HG02678 (cell line): ENCODE measurements around the gene CARD10.

Experiments
- ATAC-seq: cut with Tn5 transposase; IDR thresholded peaks from one replicate; pipeline ENCODE4 v1.9.1; 2021; ENCODE audit warnings: mild to moderate bottlenecking, moderate library complexity; ENCODE audit not compliant: unreplicated experiment

Gene CARD10

DNA sequence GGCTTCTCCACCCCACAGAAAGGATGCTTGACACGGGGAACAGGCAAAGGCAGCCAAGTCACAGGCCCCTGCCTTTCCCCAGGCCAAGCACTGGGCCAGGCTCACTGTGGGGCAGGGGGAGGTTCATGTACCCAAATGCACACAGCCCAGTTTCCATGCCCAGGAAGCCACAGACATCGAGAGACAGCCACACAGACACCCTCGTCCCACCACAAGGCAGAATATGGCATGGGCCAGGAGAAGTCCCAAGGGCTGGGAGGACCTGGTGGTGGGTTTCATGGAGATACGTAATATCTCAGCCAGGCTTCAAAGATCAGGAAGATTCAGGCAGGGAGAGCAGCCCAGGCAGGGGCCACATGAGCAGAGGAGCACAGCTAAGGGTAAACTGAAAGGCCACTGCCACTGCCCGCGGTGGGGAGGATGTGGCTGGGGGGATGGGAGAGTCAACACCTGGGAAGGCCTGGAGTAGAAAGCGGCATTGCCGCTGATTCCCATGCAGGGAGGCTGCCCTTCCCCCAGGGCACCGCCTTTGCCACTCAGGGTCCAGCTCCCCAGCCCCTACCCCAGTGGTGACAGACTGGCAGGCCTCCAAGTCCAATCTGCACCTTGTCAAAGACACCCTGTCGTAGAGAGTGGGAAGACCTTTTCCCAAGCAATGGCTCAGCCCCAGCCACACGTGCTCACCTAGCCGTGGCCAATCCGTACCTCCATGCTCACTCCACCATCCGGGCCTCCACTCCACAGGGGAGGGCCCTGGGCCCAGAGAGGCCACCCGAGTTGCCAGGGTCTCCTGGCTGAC is 30.7 kb downstream of the CARD10 start:
- ATAC-seq = no peak

DNA sequence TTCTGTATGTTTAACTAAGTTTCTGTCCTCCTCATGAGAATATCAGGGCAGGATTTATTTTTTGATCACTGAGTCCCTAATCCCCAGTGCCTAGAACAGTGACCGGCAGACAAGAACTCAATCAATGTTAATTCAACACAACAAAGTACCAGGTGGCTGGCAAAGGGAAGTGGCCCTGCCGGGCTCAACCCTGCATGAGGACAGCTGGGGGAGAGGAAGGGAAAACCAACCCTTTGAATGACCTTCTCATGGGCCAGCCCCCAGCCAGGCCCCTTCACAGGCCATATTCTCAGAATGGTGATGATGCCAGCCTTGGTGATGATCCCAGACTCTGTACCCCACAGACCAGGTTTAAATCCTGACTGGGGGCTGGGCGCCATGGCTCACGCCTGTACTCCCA is 31.6 kb downstream of the CARD10 start:
- no peak for ATAC-seq

DNA sequence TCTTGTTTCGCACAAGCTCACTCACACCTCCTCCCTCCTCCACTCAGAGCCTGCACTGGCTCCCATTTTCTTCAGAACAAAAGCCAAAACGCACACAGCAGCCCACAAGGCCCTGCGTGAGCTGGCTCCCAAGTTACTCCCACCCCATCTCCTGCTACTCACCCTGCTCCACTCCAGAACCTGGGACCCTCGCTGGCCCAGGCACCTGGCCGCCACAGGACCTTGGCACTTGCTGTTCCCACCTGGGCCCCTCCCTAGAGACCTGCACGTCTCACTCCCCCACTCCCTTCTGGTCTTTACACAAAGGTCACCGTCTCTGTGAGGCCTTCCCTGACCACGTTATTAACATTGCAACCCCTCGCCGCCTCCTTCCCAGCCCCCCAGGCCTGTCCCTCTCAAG is 32.1 kb downstream of the CARD10 start:
- ATAC-seq = no peak

DNA sequence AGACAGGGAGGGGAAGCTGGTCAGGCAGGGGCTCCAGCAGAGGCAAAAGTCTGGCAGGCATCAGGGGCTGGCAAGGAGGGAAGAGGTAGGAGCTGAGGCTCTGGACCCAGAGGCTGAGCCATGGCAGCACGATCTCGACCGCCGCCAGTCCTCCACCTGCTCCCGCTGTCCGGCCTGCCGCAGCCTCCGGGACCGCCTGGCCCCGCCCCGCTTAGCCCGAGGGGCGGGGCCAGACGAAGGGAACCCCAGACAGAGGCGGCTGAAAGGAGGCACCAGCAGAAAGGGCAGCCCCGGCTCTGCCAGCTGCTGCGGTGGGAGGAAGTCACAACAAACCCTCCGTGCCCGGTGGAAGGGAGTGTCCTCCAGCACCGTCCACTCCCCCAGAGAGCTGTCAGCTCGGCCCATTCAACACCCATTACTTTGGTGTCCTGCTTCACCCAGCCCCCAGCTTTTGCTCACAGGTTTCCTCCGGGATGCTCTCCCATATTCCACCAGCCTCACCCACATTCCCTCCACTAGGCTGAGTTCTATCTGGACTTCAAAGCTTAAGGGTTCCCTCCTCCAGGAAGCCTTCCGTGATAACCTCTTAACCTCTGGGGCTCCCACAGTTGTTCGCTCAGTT is 32.9 kb downstream of the CARD10 start, which contains the start of gene MFNG:
Gene MFNG, minus strand, starts transcription at position 161 of the 622 bp plus-strand sequence. CDS start 207 bp downstream, outside the sequence.
- ATAC-seq = peak; percentile 69

DNA sequence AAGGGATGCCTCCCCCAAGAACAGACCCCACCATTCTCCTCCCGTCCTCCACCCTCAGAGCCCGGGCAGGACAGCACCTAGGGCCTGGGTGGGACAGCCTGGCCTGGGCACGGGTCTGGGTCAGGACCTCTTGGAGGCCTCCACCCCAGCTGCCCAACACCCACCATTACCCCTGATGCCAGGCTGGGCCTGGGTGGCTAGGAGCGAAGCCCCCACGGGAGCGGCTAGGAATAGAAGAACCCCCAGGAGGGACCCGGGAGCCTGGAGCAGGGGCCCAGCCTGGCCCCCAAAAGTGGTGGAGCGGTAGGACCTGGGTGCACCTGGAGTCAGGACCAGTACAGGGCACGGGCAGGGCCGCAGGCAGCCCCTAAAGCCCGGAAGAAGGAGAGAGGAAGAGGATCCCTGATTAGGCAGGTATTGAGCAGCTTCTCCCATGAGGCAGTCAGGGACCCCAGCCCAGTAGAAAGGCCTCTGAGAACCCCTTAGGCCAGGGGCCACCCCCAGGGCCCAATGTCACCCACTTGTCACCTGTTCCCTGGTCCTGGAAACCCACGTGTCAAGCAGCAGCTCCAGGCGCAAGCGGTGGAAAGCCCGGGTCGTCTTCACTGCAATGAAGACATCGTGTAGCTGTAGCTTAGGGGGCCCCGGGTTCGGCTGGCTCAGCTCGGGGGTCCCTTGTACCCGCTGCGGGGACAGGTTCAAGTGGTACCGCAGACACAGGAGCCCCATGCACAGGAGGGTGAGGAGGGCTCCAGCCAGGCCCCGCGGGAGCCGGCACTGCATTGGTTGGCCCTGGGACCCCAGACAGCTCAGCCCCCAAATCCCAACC is 33.6 kb downstream of the CARD10 start:
- ATAC-seq = peak; percentile 6

DNA sequence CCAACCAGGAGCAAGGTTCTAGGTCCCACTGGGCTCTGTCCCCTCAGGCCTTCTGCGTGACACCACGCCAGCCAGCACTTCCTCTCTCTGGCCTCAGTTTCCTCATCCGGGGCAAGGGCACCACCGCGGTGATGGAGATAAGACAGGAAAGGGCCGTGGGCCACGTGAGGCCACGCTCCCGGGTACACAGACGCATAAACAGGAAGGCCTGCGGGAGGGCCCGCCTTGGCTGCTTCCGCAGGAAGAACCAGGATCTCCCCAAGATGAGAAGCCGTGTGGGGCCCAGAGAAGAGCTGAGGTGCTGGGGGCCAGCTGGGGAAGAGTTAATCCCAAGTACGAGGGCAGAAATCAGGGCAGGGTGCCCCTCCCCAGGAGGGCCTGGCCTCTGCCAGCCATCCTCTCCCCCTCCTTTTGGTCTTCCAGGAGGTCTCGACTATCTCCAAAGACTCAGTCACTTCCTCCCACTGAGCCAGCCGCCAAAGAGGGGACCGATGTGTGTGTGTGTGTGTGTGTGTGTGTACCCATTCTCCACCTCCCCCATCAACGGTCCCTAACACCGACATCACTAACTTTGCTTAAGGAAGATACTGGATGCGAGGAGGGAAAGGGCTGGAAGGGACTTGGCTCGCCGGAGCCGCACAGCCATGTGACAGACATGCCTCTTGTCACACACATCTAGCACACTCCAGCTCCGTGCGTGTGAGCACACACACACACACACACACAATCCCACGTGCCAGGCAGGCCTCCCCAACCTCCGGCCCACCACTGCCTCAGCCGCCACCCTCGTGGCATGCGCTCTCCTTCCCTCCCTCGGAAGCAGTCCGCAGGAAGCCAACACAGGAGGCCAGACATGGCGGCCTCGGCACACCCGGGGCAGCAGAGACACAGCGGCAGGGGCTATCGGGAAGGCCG is 34.5 kb downstream of the CARD10 start:
- peak; percentile 46 for ATAC-seq

DNA sequence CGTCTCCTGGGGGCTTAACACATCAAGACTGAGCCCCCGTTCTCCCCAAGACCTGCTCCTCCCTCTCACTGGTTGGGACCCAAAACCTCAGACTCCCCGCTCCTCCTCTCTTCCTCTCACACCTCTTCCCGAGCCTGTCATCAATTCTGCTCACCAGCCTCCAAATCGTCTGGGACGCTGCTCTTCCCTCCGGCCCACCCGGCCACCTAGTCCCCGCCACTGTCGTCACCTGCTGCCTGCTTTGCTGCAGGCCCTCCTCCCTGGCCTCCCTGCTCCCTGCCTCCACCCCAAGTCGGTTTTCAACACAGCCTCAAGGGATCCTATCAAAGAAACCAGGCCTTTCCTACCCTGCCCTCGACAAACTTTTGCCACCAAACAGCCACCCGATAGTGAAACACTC is 36.2 kb downstream of the CARD10 start:
- no peak for ATAC-seq

DNA sequence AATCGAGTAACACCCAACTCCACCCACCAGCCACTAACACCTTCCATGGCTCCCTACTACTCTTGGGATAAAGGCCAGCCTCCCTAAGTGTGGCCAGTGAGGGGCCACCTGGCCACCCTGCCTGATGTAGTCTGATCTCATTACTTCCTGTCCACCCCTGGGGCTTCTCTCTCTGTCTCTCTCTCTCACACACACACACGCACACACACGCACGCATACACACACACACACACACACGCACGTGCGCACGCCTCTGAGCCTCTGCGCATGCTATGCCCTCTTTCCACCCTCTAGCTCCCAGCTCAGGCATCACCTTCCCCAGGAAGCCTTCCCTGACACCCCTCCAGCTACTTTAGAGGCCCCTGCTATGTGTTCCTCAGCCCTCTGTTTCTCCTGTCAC is 37.0 kb downstream of the CARD10 start:
- no peak for ATAC-seq

DNA sequence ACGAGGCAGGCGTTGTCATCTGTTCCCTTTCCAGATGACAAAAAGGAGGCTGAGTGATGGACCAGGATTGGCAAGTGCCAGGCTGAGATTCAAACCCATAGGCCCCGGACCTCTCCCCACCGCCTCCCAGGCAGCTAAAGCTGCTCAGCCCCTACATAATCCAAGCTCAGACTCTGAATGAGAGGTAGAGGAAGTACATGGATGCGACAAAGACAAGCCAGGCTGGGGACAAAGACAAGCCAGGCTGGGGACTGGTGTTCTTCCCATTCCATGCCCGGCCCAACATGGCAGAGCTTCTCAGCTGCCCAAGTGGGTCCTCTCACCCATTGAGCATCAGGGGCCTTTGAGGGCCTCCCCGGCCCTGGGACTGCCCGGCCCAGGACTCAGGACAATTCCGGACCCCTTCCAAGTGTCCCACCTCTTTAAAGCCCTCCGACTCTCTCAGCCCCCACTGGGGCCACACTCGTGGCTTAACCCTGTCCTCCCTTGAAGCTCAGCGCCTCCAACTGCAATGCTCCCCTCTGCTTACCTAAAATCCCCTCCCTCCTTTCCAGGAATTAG is 37.8 kb downstream of the CARD10 start:
- no peak for ATAC-seq

DNA sequence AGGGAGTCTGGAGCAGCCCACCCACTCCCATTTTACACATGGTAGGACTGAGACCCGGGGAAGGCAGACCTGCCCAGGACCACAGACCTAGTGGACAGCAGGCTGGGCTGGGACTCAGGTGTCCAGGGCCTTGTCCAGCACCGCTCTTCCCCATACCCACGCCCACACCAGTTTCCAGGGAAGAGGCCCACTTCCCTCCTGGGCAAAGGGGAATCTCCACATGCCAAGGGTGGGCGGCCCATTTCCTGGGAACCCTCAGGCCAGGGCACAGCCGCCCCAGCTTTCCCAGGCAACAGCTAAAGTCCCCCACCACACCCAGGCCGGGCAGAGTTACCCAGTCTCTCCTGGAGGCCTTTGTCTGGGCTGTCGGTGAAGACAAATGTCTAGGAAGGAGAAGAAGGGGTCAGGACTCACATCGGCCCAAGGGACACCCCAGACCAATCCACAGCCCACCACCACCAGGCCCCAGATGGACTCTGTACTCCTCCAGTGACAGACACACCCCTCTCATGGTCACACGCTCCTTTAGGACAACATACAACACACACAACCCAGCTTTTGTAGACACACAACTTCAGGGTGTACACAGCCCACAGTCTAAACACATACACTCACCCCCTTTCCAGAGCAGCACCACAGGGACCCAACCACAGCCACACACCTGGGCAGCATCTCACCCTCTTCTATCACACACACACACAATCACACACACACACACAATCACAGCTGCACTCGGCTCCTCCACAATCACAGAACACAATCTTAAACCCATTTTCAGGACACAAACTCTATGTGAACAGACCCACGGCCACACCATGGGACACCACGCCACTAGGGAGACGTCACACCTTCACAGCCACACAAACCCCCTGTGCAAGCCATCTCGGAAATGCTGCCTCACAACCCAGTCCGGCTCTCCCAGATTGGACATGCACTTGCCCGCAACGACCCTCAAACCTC is 38.5 kb downstream of the CARD10 start:
- ATAC-seq = no peak

DNA sequence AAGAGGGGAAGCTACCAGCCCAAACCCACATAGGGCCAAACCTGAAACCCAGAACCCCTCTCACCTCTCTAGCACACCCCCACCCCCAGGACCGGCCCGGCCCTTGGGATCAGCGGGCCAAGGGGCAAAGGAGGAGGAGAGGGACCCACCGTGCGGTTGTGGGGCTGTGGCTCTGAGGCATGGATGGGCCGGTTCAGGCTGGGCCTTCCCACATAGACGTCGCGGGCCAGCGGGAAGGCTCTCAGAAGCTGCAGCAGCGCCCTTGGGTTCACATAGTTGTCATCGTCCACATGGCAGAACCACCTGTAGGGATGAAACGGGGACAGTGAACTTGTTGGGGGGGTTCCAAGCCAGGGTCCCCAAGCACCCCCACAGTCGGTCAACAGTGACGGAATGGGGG is 40.0 kb downstream of the CARD10 start:
- ATAC-seq = no peak

DNA sequence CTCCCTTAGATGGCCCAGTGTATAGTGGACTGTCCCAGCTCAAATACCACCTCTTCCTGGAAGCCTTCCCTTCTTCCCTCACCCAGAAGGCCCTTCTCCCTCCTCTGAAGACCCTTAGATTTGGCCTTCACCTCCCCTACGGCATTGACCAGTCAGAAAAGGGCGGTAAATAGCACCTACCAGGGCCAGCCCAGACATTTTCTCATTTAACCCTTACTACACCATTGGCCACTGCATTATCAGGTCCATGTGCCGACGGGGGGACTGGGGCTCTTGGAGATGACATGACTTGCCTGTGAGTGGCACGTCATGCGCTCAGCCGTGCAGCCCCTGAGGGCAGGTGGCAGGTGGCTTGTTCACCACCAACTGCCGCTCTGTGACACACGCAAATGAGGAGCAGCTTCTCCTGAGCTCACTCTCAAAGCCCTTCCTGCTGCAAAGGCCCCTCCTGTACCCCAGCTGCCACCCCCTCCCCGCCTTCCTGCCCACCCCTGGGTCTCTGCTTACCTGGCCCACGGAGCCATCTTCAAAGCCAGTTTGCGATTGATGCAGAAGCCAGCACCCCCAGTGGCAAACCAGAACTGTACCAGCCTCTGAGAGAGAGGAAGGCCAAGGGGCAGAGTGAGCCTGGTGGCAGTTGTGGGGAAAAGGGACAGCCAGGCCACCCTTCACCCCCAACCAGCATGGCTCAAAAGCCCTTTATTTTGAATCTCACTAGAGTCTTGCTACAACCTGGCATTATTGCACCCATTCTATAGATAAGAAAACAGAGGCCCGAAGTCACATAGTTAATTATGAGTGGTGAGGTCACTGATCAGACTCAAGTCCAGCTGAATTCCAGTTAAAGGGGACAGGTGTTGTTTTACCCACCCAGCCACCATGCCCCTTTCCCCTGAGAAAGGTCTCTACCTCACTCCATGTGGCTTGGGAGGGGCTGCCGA is 42.6 kb downstream of the CARD10 start:
- ATAC-seq = no peak

DNA sequence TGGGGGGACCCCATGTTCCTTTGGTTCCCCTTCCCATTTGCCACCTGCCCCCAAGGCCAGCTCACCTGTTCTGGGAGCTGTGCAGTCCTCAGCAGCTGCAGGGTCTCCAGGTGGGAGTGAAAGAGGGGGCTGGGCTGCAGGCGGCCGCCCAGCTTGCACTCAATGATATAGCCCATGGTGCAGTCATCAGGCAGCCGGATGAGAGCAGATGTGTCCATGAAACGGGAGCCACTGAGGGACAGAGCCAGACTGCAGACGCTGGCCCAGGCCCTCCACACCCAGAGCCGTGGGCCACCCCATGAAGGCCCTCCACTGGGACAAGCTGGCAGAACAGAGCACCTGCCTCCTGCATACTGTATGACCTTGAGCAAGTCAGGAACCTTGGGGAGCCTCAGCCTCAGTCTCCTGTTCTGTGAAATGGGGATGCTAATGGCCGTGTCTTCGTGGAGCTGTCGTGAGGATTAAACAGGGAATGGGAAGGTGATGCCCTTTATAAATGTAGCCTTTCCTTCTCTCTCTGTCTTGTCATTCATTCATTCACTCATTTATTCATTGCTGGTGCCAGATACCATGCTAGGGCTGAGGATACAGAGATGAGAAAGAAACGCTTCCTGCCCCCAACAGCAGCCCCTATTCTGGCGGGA is 44.6 kb downstream of the CARD10 start:
- no peak for ATAC-seq

DNA sequence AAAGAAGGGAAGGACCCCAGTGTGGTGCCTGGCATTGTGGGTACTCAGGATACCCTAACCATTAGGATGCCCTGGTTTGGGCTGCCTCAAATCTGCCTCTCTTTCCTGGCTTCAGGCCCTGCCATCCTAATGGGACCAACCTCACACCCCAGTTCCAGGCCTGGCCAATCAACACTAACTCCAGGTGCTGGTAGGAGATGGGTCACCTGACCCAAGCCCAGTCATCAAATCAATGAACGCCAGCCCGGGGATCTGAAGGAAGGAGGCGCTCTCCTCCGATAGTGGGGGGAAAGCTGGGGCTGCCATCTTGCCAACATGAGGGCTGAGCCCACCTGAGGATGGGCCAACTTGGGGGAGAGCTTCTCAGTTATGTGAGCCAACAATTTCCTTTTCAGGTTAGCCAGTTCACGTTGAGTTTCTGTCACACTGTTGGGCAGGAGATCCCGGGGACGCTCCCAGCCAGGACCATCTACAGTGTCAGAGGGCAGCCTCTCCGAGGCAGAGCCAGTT is 45.7 kb downstream of the CARD10 start:
- ATAC-seq = no peak

DNA sequence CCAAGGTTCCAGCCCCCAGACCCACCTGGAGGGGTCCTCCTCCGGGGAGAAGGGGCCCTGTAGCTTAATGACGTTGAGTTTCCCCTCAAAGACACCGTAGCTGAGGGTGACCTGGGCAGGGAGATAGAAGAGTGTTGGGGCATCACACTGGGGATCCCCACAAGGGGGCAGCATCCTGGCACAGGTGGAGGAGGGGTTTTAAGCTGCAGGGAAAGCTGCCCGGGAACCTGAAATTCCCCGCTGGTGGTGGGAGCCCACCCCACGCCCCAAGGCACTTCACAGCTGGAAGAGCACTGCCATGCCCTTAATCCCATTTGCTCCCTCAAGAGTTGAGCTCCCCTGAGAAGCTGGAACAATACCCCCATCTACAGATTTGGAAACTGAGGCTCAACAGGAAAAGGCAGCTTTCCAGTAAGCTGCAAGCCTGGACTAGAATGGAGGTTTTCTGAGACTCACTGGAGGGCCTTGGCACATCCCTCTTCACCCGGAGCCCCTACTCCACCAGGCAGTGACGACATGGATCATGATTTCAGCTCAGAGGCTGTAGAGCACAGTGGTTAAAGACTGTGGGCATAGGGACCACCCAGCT is 46.7 kb downstream of the CARD10 start:
- no peak for ATAC-seq

DNA sequence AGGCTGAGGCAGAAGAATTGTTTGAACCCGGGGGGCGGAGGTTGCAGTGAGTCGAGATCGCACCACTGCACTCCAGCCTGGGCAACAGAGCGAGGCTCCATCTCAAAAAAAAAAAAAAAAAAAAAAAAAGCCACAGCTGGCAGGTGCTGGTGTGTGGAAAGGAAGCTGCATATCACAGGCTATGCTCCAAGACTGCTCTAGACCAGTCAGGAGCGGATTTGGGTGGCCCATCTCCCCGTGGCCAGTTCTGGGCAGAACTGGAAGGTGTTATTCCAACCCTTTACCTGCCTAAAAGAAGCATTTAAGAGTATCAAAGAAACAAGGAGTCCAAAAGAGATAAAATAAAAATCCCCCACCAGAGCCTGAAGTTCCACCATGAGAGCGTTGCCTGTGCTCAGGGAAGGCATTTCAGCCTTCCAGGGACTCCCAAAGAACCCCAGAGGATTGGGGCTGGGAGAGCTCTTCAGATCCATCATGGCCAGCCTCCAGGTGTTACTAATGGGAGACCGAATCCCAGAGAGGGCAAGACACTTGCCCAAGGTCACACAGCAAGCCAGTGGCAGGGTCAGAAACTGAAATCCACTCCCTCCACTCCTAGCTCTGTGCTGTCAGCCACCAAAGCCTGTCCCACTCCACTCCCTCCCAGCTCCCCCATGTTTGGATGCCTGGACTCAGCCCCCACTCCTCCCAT is 47.3 kb downstream of the CARD10 start:
- no peak for ATAC-seq
